Upper lobe of left lung (tissue), 6 donors: Measurements from ENCODE around the gene ANKRD11. TPM values are rescaled to one million over a fixed set of nuclear protein-coding genes. Genes with fewer than 3 reads are reported as not detected.
"Not testable (repeated sequence)": the region's sequence is repeated elsewhere in the genome, so short reads cannot be mapped to it uniquely, and the experiment has no call there.

Experiments used
- ATAC-seq, 2 donors: fragments of 200-7000 bp; cut with Tn5 transposase; one replicate each; pipeline ENCODE4 v1.9.1; 2022; ENCODE audit warnings: mild to moderate bottlenecking in 2 of 2, moderate library complexity in 2 of 2; ENCODE audit not compliant: low FRiP score in 2 of 2
- DNase-seq, 2 donors: peaks; one replicate each; pipeline ENCODE4 v3.0.0-alpha.2; 2019 to 2020
- H3K27ac ChIP-seq, 4 donors: fragments of 200-600 bp; sonication (generic); one replicate each; pipeline ENCODE4 v1.5.1; 2016 to 2019
- H3K27me3 ChIP-seq, 4 donors: fragments of 200-600 bp; sonication (generic); one replicate each; pipeline ENCODE4 v1.5.1; 2017 to 2019
- H3K36me3 ChIP-seq, 4 donors: fragments of 200-600 bp; sonication (generic); one replicate each; pipeline ENCODE4 v1.5.1; 2016 to 2019
- H3K4me1 ChIP-seq, 4 donors: fragments of 200-600 bp; sonication (generic); one replicate each; pipeline ENCODE4 v1.5.1; 2018 to 2019
- H3K4me3 ChIP-seq, 4 donors: fragments of 200-600 bp; sonication (generic); one replicate each; pipeline ENCODE4 v1.5.1; 2017 to 2019; ENCODE audit warnings: mild to moderate bottlenecking in 2 of 4, moderate library complexity in 1 of 4
- H3K9me3 ChIP-seq, 4 donors: fragments of 200-600 bp; sonication (generic); one replicate each; pipeline ENCODE4 v1.5.1; 2018 to 2019
- CTCF ChIP-seq, 6 experiments: fragments of 450-650 bp in 4 of 6; fragments of 200-600 bp in 2 of 6; sonication (generic) in 2 of 6; IDR thresholded peaks; one replicate each; pipeline ENCODE4 v1.5.1; 2016 to 2019; ENCODE audit warnings: antibody characterized with exemption in 6 of 6
- EP300 ChIP-seq, 4 donors: sonication (generic); formaldehyde crosslinking; IDR thresholded peaks; one replicate each; pipeline ENCODE4 v1.5.1; 2017; ENCODE audit warnings: antibody characterized with exemption in 4 of 4, control low read depth in 2 of 4
- POLR2A ChIP-seq, 4 donors: fragments of 450-650 bp; IDR thresholded peaks; one replicate each; pipeline ENCODE4 v1.5.1; 2016 to 2017; ENCODE audit warnings: antibody characterized with exemption in 4 of 4, mild to moderate bottlenecking in 2 of 4
- POLR2AphosphoS5 ChIP-seq, 2 donors: sonication (generic); formaldehyde crosslinking; IDR thresholded peaks; one replicate each; pipeline ENCODE4 v1.5.1; 2017; ENCODE audit warnings: antibody characterized with exemption in 2 of 2
- WGBS, 2 donors: methylation state at CpG; one replicate each; pipeline ENCODE4 v1.1.5; 2017 to 2018; 5-methylcytosine and 5-hydroxymethylcytosine counted together
- total RNA-seq, 6 donors: library from RNA; depleted of rRNA in 4 of 6; stranded (reverse); fragments of >200 nt in 4 of 6; gene quantifications; one replicate each; pipeline versions ENCODE4 v1.1.0 to v1.2.1, GENCODE V29; 2016 to 2021
- donor health status: DM: no; HTN: no; CAD: no; lungs with moderate emphysema.
- donor health status: DM: no; HTN: yes; CAD: no; lungs with severe emphysema.

Gene ANKRD11
- total RNA-seq, 6 donors from 2014 or later = 92.4 to 313 (median 134) TPM

DNA sequence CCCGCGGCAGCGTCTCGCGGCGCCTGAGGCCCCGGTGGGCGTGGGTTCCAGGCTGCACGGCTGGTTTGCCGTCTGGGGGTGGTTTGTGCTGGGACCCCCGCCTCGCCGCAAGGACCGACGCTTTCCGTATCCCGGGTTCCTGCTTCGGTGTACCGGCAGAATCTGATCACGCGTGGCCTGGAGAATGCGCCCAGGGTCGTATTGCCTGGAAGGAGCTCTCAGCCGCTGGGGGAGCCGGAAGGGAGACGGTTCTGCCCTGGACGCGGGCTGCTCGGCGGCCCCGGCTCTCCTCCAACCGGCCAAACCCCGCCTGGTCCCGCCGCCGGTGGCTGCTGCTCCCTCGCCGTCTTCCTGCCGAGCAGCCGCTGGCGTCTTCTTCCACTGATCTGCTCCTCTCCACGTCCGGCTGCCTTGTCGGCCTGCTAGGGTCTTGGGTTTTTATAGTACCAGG, 233.1 kb downstream of the ANKRD11 start:
- Histone ChIP-seq H3K36me3 (no peaks in the 10 kb centered on the region), H3K4me1 (peaks cover 15 to 26% (median 20%) of the 10 kb centered on the region in 4 donors), H3K27me3 (peaks cover 0 to 11% (median 3%) of the 10 kb centered on the region in 4 donors), H3K4me3 (peak overlapping the region in 3 of 4 donors; percentile 43 to 49 (median 47)), H3K9me3 (peaks cover 0 to 1% (median 0%) of the 10 kb centered on the region in 4 donors), H3K27ac (peak overlapping the region in 3 of 4 donors; percentile 43 to 65 (median 64))
- TF ChIP-seq CTCF (IDR thresholded peaks at IDR 0.05) (no peak), POLR2AphosphoS5 (IDR thresholded peaks at IDR 0.05) (no peak), POLR2A (IDR thresholded peaks at IDR 0.05) (no peak)
- 0 to 2% methylated on average over 2 to 40 of the region's 44 CpGs for WGBS, 2 donors
- ATAC-seq = peak in 1 of 2 donors; percentile 70
- DNase-seq = peak in 1 of 2 donors; percentile 84

DNA sequence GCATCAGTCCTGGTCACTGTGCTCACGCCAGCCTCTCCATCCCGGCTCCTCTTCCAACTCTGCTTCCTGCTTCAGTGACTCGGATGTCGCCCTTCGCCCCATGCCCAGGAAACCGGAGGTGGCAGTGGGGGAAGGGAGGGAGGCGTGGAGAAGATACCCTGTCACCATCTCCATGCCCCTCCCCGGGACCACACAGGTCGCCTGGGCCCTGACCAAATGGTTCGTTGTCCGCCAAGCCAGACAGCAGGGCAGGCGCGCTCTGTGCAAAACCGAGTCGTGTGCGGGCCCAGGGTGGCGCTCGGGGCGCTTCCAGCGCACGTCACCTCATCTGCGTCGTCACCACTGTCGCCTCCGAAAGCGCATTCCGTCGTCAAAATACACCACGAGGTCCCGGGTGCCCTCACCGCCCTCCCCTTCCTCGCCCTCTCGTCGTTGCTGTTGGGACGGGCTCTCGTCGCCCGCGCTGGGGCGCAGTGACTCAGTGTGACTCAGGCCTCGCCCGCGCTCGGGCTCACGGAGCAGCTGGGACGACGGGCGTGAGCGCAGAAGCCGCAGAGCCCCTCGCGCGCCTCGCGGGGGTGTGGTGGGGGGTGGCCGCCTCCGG, 233.6 kb downstream of the ANKRD11 start:
- WGBS, 2 donors = 6 to 15% methylated on average over 7 to 21 of the region's 57 CpGs
- H3K27me3 ChIP-seq = peaks cover 0 to 11% (median 3%) of the 10 kb centered on the region in 4 donors
- ATAC-seq (peak; percentile 79 to 93), DNase-seq (peak; percentile 55 to 92)
- TF ChIP-seq POLR2AphosphoS5 (IDR thresholded peaks at IDR 0.05) (peak; percentile 15 to 31), CTCF (IDR thresholded peaks at IDR 0.05) (no peak), EP300 (IDR thresholded peaks at IDR 0.05) (no peak), POLR2A (IDR thresholded peaks at IDR 0.05) (no peak)
- peak overlapping the region in 3 of 4 donors; percentile 43 to 65 (median 64) for H3K27ac ChIP-seq
- peaks cover 15 to 26% (median 18%) of the 10 kb centered on the region in 4 donors for H3K4me1 ChIP-seq
- H3K9me3 ChIP-seq = no peaks in the 10 kb centered on the region
- peak overlapping the region in 3 of 4 donors; percentile 43 to 49 (median 47) for H3K4me3 ChIP-seq
- no peaks in the 10 kb centered on the region for H3K36me3 ChIP-seq

DNA sequence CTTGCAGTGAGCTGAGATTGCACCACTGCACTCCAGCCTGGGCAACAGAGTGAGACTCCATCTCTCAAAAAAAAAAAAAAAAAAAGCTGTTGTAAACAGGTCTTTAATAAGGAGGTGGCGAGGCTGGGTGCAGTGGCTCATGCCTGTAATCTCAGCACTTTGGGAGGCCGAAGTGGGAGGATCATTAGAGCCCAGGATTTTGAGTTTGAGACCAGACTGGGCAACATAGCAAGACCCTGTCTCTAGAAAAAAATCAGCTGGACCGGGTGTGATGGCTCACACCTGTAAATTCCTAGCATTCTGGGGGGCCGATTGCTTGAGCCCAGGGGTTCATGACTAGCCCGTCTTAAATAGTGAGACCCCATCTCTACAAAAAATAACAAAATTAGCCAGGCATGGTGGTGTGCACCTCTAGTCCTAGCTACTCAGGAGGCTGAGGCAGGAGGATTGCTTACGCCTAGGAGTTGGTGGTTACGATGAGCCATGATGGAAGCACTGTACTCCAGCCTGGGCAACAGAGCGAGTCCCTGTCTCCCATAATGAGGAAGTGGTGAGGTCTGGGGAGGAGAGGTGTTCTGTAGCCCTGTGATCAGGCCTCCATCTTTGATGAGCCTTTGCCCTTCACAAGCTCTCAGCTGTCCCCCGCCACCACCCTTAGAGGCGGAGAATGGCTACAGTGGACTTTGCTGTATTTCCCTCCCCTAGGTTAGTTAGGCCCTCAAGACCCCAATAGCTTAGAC, 236.6 kb downstream of the ANKRD11 start:
- TF ChIP-seq EP300 (IDR thresholded peaks at IDR 0.05) = no peak

DNA sequence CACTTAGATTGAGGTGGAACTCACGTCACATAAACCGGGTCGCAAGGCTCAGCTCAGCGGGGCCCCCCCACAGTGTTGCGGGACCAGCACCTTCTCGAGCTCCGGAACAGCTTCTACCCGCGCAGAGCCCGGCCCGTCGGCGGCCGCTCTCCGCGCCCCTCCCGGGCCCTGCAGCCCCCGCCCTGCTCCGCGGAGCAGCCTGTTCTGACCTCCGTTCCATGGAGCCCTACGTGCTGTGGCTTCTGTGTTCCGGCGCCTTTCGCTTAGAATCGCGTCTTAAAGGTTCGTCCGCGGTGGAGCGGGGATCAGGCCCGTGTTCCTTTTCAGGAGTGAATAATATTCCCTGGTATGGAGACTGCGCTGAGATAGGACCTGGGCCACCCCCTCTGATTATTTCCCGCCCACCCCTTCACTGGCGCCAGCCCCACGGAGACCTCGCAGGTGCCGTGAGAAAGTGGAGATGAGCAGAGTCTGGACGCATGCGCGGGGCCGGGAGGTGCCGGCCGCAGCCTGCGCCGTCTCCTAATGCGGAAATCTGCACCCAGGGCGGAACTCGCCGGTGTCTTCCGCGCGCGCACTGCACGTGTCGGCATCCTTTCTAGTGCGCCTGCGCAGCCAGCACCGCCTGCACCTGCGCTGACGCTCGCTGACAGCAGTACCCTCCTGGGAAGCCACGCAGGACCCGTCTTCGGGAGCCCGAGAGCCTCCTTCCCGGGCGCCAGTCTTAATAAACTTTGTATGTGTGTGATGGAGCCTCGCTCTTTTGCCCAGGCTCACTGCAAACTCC, 242.0 kb downstream of the ANKRD11 start:
- no peak for ATAC-seq
- Histone ChIP-seq H3K9me3 (peaks cover 0 to 5% (median 0%) of the 10 kb centered on the region in 4 donors), H3K4me1 (peaks cover 9 to 34% (median 19%) of the 10 kb centered on the region in 4 donors), H3K27ac (no peak overlapping the region), H3K4me3 (peak overlapping the region in 3 of 4 donors; percentile 57 to 63 (median 62)), H3K36me3 (no peaks in the 10 kb centered on the region), H3K27me3 (no peaks in the 10 kb centered on the region)
- TF ChIP-seq CTCF (IDR thresholded peaks at IDR 0.05) (no peak), EP300 (IDR thresholded peaks at IDR 0.05) (no peak), POLR2A (IDR thresholded peaks at IDR 0.05) (no peak), POLR2AphosphoS5 (IDR thresholded peaks at IDR 0.05) (no peak)
- peak in 1 of 2 donors; percentile 82 for DNase-seq
- 59 to 66% methylated on average over 67 to 69 of the region's 69 CpGs for WGBS, 2 donors

More for the DNA sequence above, 236.6 kb downstream of the ANKRD11 start:
- H3K9me3 ChIP-seq = peaks cover 0 to 1% (median 0%) of the 10 kb centered on the region in 4 donors
- DNase-seq (no peak), ATAC-seq (no peak)
- H3K36me3 ChIP-seq = no peaks in the 10 kb centered on the region
- 92% methylated on average over 10 of the region's 10 CpGs for WGBS, 2 donors
- peaks cover 0 to 11% (median 3%) of the 10 kb centered on the region in 4 donors for H3K27me3 ChIP-seq
- no peak overlapping the region for H3K4me3 ChIP-seq
- no peak overlapping the region for H3K27ac ChIP-seq
- H3K4me1 ChIP-seq = peaks cover 13 to 19% (median 15%) of the 10 kb centered on the region in 4 donors

DNA sequence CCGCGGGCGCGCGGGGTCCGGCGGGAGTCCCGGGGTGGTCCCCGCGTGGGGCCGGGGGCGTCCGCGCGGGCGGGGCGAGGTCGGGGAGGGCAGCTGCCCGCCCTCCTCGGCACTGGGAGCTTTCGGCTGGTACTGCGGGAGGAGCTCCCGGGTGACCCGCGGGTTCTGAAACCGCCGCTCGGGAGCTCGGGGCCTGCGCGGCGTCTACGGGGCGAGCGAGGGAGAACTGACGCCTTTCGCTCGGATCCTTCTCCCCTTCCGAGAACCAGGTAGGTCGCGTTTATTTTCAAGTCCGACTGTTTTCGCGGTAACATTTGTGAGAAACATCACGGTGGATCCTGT, 242.7 kb downstream of the ANKRD11 start:
- not testable (repeated sequence) for H3K9me3 ChIP-seq, H3K36me3 ChIP-seq, H3K27me3 ChIP-seq, DNase-seq
- Histone ChIP-seq H3K27ac (peak overlapping the region in 1 of 4 donors; percentile 84), H3K4me3 (peak overlapping the region in 3 of 4 donors; percentile 57 to 63 (median 62)), H3K4me1 (peaks cover 9 to 34% (median 19%) of the 10 kb centered on the region in 4 donors)
- peak in 1 of 2 donors; percentile 44 for ATAC-seq
- whole genome bisulfite sequencing, 2 donors = 9 to 11% methylated on average over 3 to 10 of the region's 45 CpGs
